ENCODE data around the gene PTBP1. TPM values are rescaled to one million over a fixed set of nuclear protein-coding genes. Genes with fewer than 3 reads are reported as not detected.

Gene PTBP1
- total RNA-seq, 4 donors from 2014 or later = 106 to 195 (median 137) TPM

GRCh38 chr19:754530-754929 is 42.7 kb upstream of the PTBP1 start:
- no peak for ATAC-seq (ENCODE audit: low FRiP score)
- no peak for TF ChIP-seq CTCF (IDR thresholded peaks at IDR 0.05)
- no peak for DNase-seq (ENCODE audit: low spot score)

- DNase-seq (ENCODE audit: low spot score) (no peak), ATAC-seq (ENCODE audit: low FRiP score) (no peak)
- TF ChIP-seq CTCF (IDR thresholded peaks at IDR 0.05) = no peak
Observed at GRCh38 chr19:755063-755462, 42.2 kb upstream of the PTBP1 start.

- TF ChIP-seq CTCF (IDR thresholded peaks at IDR 0.05) = no peak
- no peak for DNase-seq (ENCODE audit: low spot score)
- no peak for ATAC-seq (ENCODE audit: low FRiP score)
Observed at GRCh38 chr19:756236-756635, 41.0 kb upstream of the PTBP1 start.

GRCh38 chr19:756821-757688 is 40.2 kb upstream of the PTBP1 start:
- ATAC-seq (ENCODE audit: low FRiP score) (no peak), DNase-seq (ENCODE audit: low spot score) (no peak)
- no peak for TF ChIP-seq CTCF (IDR thresholded peaks at IDR 0.05)

GRCh38 chr19:757811-758668 is 39.2 kb upstream of the PTBP1 start:
- TF ChIP-seq CTCF (IDR thresholded peaks at IDR 0.05) = no peak
- DNase-seq (ENCODE audit: low spot score) (no peak), ATAC-seq (ENCODE audit: low FRiP score) (no peak)

GRCh38 chr19:763181-763580 is 34.1 kb upstream of the PTBP1 start:
- DNase-seq (ENCODE audit: low spot score) (no peak), ATAC-seq (ENCODE audit: low FRiP score) (no peak)
- no peak for TF ChIP-seq CTCF (IDR thresholded peaks at IDR 0.05)
